AG04450 (cell line): ENCODE measurements around the gene MTA2. TPM values are rescaled to one million over a fixed set of nuclear protein-coding genes. Genes with fewer than 3 reads are reported as not detected.

ENCODE experiments used
- CTCF ChIA-PET: fragments of 300-600, 350-600 bp; formaldehyde crosslinking; extraction: SDS; loops from one replicate; lab custom pipeline; 2022; ENCODE audit warnings: antibody characterized with exemption, inconsistent platforms; lab: Charles Lee
- POLR2A ChIA-PET: fragments of 350-600 bp; formaldehyde crosslinking; extraction: SDS; loops from one replicate; lab custom pipeline; 2021; ENCODE audit warnings: antibody characterized with exemption, inconsistent platforms; lab: Yijun Ruan, JAX
- DNase-seq: peaks from one replicate; pipeline ENCODE4 v3.0.0-alpha.2; 2011; ENCODE audit warnings: low read depth, low spot score
- H3K27ac ChIP-seq: one replicate; pipeline ENCODE4 v1.5.1; 2012; ENCODE audit warnings: low read depth, low read length, control low read depth
- H3K27me3 ChIP-seq: one replicate; pipeline ENCODE4 v1.6.0; 2012; ENCODE audit warnings: low read length; ENCODE audit not compliant: control insufficient read depth, insufficient read depth
- H3K4me3 ChIP-seq: 2 replicates; pipeline ENCODE4 v1.5.1; 2011; ENCODE audit warnings: mild to moderate bottlenecking, low read depth, low read length, control low read depth
- H3K9me3 ChIP-seq: 2 replicates; pipeline ENCODE4 v1.5.1; 2012; ENCODE audit warnings: low read length; ENCODE audit not compliant: control insufficient read depth, insufficient read depth
- CTCF ChIP-seq: IDR thresholded peaks from 2 replicates; pipeline ENCODE4 v1.5.1; 2011; ENCODE audit warnings: low read depth, low read length, control low read depth, inconsistent platforms
- polyA plus RNA-seq: library from polyadenylated mRNA; depleted of rRNA; stranded (reverse); fragments of >200 nt; gene quantifications from 2 replicates; pipeline ENCODE4 v1.2.3, GENCODE V29; 2011

MTA2 gene
- polyA plus RNA-seq, 1 experiment, result 22.9 TPM

GRCh38 chr11:62547691-62548281, 53.9 kb downstream of the MTA2 start:
- Histone ChIP-seq H3K4me3 (peak overlapping the region; percentile 98), H3K9me3 (peaks cover 6% of the 10 kb centered on the region; the same call in 1 of the 2 replicates), H3K27ac (peak overlapping the region; percentile 57), H3K27me3 (no peaks in the 10 kb centered on the region)
- ChIA-PET POLR2A (interaction anchor here (1.1 to 1.8 kb wide), 4 partner anchors 8 to 152 kb away, joined by 3 to 13 read pairs (median 10); no protein-coding TSS in a partner anchor), CTCF (interaction anchor here (0.6 to 6.2 kb wide), 4 partner anchors 11 to 123 kb away, joined by 3 to 101 read pairs (median 10); no protein-coding TSS in a partner anchor)
- TF ChIP-seq CTCF, result no peak
- DNase-seq, result no peak

GRCh38 chr11:62546929-62547625, 54.6 kb downstream of the MTA2 start:
- ChIA-PET POLR2A (interaction anchor here (0.6 to 1.8 kb wide), 10 partner anchors 9 to 151 kb away, joined by 3 to 13 read pairs (median 4); partner anchors contain the start of genes B3GAT3, EEF1G and TUT1), CTCF (interaction anchor here (0.6 to 6.2 kb wide), 4 partner anchors 11 to 152 kb away, joined by 3 to 101 read pairs (median 10); no protein-coding TSS in a partner anchor)
- TF ChIP-seq CTCF, result no peak
- peak overlapping the region; percentile 98 for H3K4me3 ChIP-seq
- no peak for DNase-seq
- no peaks in the 10 kb centered on the region for H3K27me3 ChIP-seq
- peak overlapping the region; percentile 57 for H3K27ac ChIP-seq
- peaks cover 6% of the 10 kb centered on the region; the same call in 1 of the 2 replicates for H3K9me3 ChIP-seq

GRCh38 chr11:62546244-62546928, 55.3 kb downstream of the MTA2 start, which contains the start of gene AHNAK:
AHNAK (minus strand) TSS chr11:62546806; CDS start chr11:62536098, 10,708 bp downstream.
- POLR2A ChIA-PET, result interaction anchor here (0.6 to 1.9 kb wide), 11 partner anchors 9 to 151 kb away, joined by 3 to 13 read pairs (median 5); partner anchors contain the start of genes B3GAT3, EEF1G and TUT1
- Histone ChIP-seq H3K9me3 (peaks cover 6% of the 10 kb centered on the region; the same call in 1 of the 2 replicates), H3K4me3 (peak within 1 kb of the TSS; percentile 98), H3K27ac (peak within 1 kb of the TSS; percentile 68), H3K27me3 (no peaks in the 10 kb centered on the region)
- TF ChIP-seq CTCF, result no peak
- DNase-seq, result no peak
- CTCF ChIA-PET, result interaction anchor here (0.6 to 6.2 kb wide), 4 partner anchors 12 to 151 kb away, joined by 3 to 101 read pairs (median 10); no protein-coding TSS in a partner anchor

- peaks cover 6% of the 10 kb centered on the region; the same call in 1 of the 2 replicates for H3K9me3 ChIP-seq
- CTCF ChIA-PET, result interaction anchor here (1.3 to 6.2 kb wide), 4 partner anchors 13 to 166 kb away, joined by 3 to 137 read pairs (median 95); no protein-coding TSS in a partner anchor
- peak; percentile 80 for DNase-seq
- TF ChIP-seq CTCF, result peak; percentile 3; the same call in 1 of the 2 replicates
- peak overlapping the region; percentile 98 for H3K4me3 ChIP-seq
- peak overlapping the region; percentile 68 for H3K27ac ChIP-seq
- POLR2A ChIA-PET, result interaction anchor here (0.5 to 3.5 kb wide), 7 partner anchors 8 to 134 kb away, joined by 3 to 28 read pairs (median 4); partner anchors contain the start of gene EEF1G
- H3K27me3 ChIP-seq, result no peaks in the 10 kb centered on the region
Measured at GRCh38 chr11:62545437-62546243, 56.0 kb downstream of the MTA2 start.
